GM12878 (cell line): ENCODE measurements around the gene TSPAN7. TPM values are rescaled to one million over a fixed set of nuclear protein-coding genes. Genes with fewer than 3 reads are reported as not detected.

Experiments
- ATAC-seq: fragments of 200-7000 bp; cut with Tn5 transposase; 3 replicates; pipeline ENCODE4 v1.9.1; 2020; ENCODE audit warnings: mild to moderate bottlenecking, moderate library complexity
- BruUV-seq: library from RNA; stranded (reverse); fragments of 400-500 nt; replicated peaks from 2 replicates; lab custom pipeline; 2021; lab: Mats Ljungman, UMichigan
- CTCF ChIA-PET: fragments of 300-600 bp; sonication (Branson Sonifier 250); formaldehyde crosslinking; extraction: SDS; loops from one replicate; lab custom pipeline; 2021; ENCODE audit warnings: inconsistent platforms; lab: Yijun Ruan, JAX
- POLR2A ChIA-PET: fragments of 350-600 bp; formaldehyde crosslinking; extraction: SDS; loops from one replicate; lab custom pipeline; 2021; ENCODE audit warnings: inconsistent platforms; lab: Charles Lee
- RAD21 ChIA-PET: fragments of 300-600 bp; sonication (Branson Sonifier 250); formaldehyde crosslinking; loops from one replicate; lab custom pipeline; 2023; ENCODE audit warnings: antibody characterized with exemption; ENCODE audit not compliant: unreplicated experiment; lab: Charles Lee
- SMC1A ChIA-PET: fragments of 300-600 bp; sonication (Branson Sonifier 250); formaldehyde crosslinking; loops from one replicate; lab custom pipeline; 2023; ENCODE audit not compliant: unreplicated experiment, uncharacterized antibody; lab: Charles Lee
- DNase-seq: peaks from one replicate; pipeline ENCODE4 v3.0.0-alpha.2; 2011; ENCODE audit warnings: low read depth, low spot score
- FAIRE-seq: peaks from 3 replicates; lab custom pipeline; 2011; peaks lifted over from hg19 to GRCh38; lab: Jason Lieb, UNC
- H2AFZ ChIP-seq: 2 replicates; pipeline ENCODE4 v1.6.0; 2011; ENCODE audit warnings: low read depth, low read length, control low read depth; ENCODE audit not compliant: control insufficient read depth
- H3K27ac ChIP-seq: 2 replicates; pipeline ENCODE4 v1.5.1; 2011; ENCODE audit warnings: control low read depth; ENCODE audit not compliant: control insufficient read depth, insufficient read depth
- H3K27me3 ChIP-seq, 2 experiments: replicated peaks in 1 of 2; 2 replicates each; pipeline versions ENCODE4 v1.6.0 to v1.6.1; 2011; ENCODE audit warnings: low read length in 1 of 2; ENCODE audit not compliant: control insufficient read depth in 2 of 2, insufficient read depth in 2 of 2
- H3K36me3 ChIP-seq, 2 experiments: 2 replicates each; pipeline ENCODE4 v1.5.1; 2011; ENCODE audit warnings: low read length in 1 of 2; ENCODE audit not compliant: control insufficient read depth in 2 of 2, insufficient read depth in 2 of 2
- H3K4me1 ChIP-seq: 2 replicates; pipeline ENCODE4 v1.6.1; 2011; ENCODE audit warnings: mild to moderate bottlenecking, low read length, moderate library complexity, mixed read lengths; ENCODE audit not compliant: control insufficient read depth, insufficient read depth
- H3K4me2 ChIP-seq: 2 replicates; pipeline ENCODE4 v1.6.0; 2011; ENCODE audit warnings: control low read depth; ENCODE audit not compliant: control insufficient read depth, insufficient read depth
- H3K4me3 ChIP-seq: fragments of 200-600 bp; sonication (generic); 2 replicates; pipeline ENCODE4 v1.5.1; 2016
- H3K79me2 ChIP-seq: 2 replicates; pipeline ENCODE4 v1.6.0; 2011; ENCODE audit warnings: low read length; ENCODE audit not compliant: control insufficient read depth, insufficient read depth
- H3K9ac ChIP-seq: 2 replicates; pipeline ENCODE4 v1.8.0; 2011; ENCODE audit warnings: low read length, control low read depth, mixed read lengths; ENCODE audit not compliant: control insufficient read depth, insufficient read depth
- H3K9me3 ChIP-seq: replicated peaks from 3 replicates; pipeline ENCODE4 v1.5.1; 2011; ENCODE audit warnings: mild to moderate bottlenecking, low read length; ENCODE audit not compliant: control insufficient read depth, insufficient read depth
- H4K20me1 ChIP-seq: 2 replicates; pipeline ENCODE4 v1.6.0; 2011; ENCODE audit not compliant: control insufficient read depth, insufficient read depth
- BMI1 ChIP-seq: fragments of 450-650 bp; IDR thresholded peaks from 2 replicates; pipeline ENCODE4 v1.6.1; 2016; ENCODE audit warnings: mild to moderate bottlenecking, moderate library complexity, borderline replicate concordance
- CBX5 ChIP-seq: sonication (generic); IDR thresholded peaks from 2 replicates; pipeline ENCODE4 v1.6.1; 2016; ENCODE audit warnings: low read depth, moderate library complexity, mild to moderate bottlenecking, inconsistent platforms
- EGR1 ChIP-seq, 2 experiments: IDR thresholded peaks; 1 replicate in 1 of 2; 2 replicates in 1 of 2; pipeline ENCODE4 v1.6.1; 2011 to 2012; ENCODE audit warnings: low read depth in 2 of 2, low read length in 2 of 2, borderline replicate concordance in 1 of 2, mild to moderate bottlenecking in 1 of 2, moderate library complexity in 1 of 2
- HDAC6 ChIP-seq: fragments of 200-600 bp; sonication (generic); IDR thresholded peaks from one replicate; pipeline ENCODE4 v1.8.0; 2017; ENCODE audit warnings: antibody characterized with exemption; ENCODE audit not compliant: unreplicated experiment
- HDGF ChIP-seq: fragments of 450-650 bp; IDR thresholded peaks from 2 replicates; pipeline ENCODE4 v1.6.1; 2016; ENCODE audit warnings: antibody characterized with exemption
- KLF5 ChIP-seq: fragments of 450-650 bp; IDR thresholded peaks from 2 replicates; pipeline ENCODE4 v1.6.1; 2014; ENCODE audit warnings: mild to moderate bottlenecking; ENCODE audit not compliant: partially characterized antibody
- MAX ChIP-seq: IDR thresholded peaks from 2 replicates; pipeline ENCODE4 v1.6.1; 2012; ENCODE audit warnings: low read depth, low read length, improper control_type of control experiment
- PAX5 ChIP-seq: IDR thresholded peaks from 2 replicates; pipeline ENCODE4 v1.6.1; 2011; ENCODE audit warnings: low read depth, low read length, borderline replicate concordance
- SMAD1 ChIP-seq: fragments of 450-650 bp; IDR thresholded peaks from 2 replicates; pipeline ENCODE4 v1.6.1; 2018; ENCODE audit warnings: mild to moderate bottlenecking, low read depth; ENCODE audit not compliant: partially characterized antibody
- SMC3 ChIP-seq: IDR thresholded peaks from 2 replicates; pipeline ENCODE4 v1.6.1; 2011; ENCODE audit warnings: low read length, improper control_type of control experiment, borderline replicate concordance
- TCF7 ChIP-seq: IDR thresholded peaks from 2 replicates; pipeline ENCODE4 v1.6.1; 2014; ENCODE audit warnings: antibody characterized with exemption, borderline replicate concordance
- WRNIP1 ChIP-seq: IDR thresholded peaks from 2 replicates; pipeline ENCODE4 v1.6.1; 2011; ENCODE audit warnings: low read depth, low read length, improper control_type of control experiment, borderline replicate concordance
- ZNF217 ChIP-seq: fragments of 450-650 bp; IDR thresholded peaks from 2 replicates; pipeline ENCODE4 v1.6.1; 2017; ENCODE audit warnings: antibody characterized with exemption, mild to moderate bottlenecking
- ZNF384 ChIP-seq: IDR thresholded peaks from 2 replicates; pipeline ENCODE4 v1.6.1; 2012; ENCODE audit warnings: low read depth, mild to moderate bottlenecking, low read length, improper control_type of control experiment, borderline replicate concordance
- WGBS: methylation state at CpG from one replicate; pipeline ENCODE4 v1.1.6; 2016; ENCODE audit warnings: low lambda C conversion rate; ENCODE audit not compliant: insufficient replicate concordance, insufficient coverage; ENCODE audit errors: missing lambda C conversion rate; 5-methylcytosine and 5-hydroxymethylcytosine counted together
- in situ Hi-C: fragments of 300-500 bp; cut with MboI; formaldehyde crosslinking; loops from 9 replicates; pipeline ENCODE4 v1.14.3; 2018; ENCODE audit warnings: mixed read lengths
- intact Hi-C: fragments of 100-400 bp; cut with micrococcal nuclease; formaldehyde crosslinking; loops from one replicate; pipeline ENCODE4 v1.14.2; 2022; ENCODE audit not compliant: unreplicated experiment
- polyA plus RNA-seq, 11 experiments: library from polyadenylated mRNA; depleted of rRNA in 4 of 11; unstranded in 6 of 11; stranded (reverse) in 5 of 11; fragments of >200 nt; fragmentation: Nextera tagmentation in 4 of 11; fragmentation: Illumina TruSeq in 1 of 11; extraction: Ambion mirVana in 4 of 11; extraction: Trizol in 1 of 11; gene quantifications; 1 replicate in 1 of 11; 2 replicates in 10 of 11; pipeline versions ENCODE4 v1.2.1 to v1.2.3, GENCODE V29; 2011 to 2016; ENCODE audit warnings: inconsistent platforms in 2 of 11, missing spikeins in 2 of 11, low read depth in 1 of 11
- total RNA-seq, 4 experiments: library from RNA; depleted of rRNA in 3 of 4; stranded (reverse); fragments of >200 nt in 3 of 4; fragmentation: Illumina TruSeq in 1 of 4; extraction: Trizol in 1 of 4; gene quantifications; 2 replicates each; pipeline versions ENCODE4 v1.2.1 to v1.2.3, GENCODE V29; 2013 to 2021
- TF ChIP-seq, protein P1 (sequence below): fragments of 450-650 bp; conservative IDR thresholded peaks from 2 replicates; pipeline ENCODE4 v1.6.1; 2017; ENCODE audit warnings: mild to moderate bottlenecking, moderate library complexity

Gene TSPAN7
- total and polyA plus RNA-seq, 10 of the 15 experiments (the other 5 are each of a cell fraction or from before 2014, with no cell fraction given): 0.04 to 0.77 (median 0.14) TPM; not detected in 4

DNA sequence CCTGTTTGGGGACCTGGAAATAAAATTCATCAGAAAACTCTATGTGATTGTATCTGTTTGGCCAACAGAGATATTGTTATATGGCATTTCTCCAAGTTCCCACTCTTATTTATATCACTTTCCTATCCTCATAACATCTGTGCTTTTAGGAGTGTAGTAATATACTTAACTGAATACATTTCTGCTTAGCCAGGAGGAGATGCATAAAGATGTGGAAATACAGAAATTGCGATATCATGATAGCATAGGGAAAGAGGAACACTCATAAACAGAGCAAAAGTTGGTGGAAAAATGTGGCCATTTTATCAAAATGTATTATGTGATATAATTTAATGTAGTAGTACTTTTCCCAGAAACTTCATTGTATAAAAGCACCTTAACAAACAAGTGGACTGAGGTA lies 46.1 kb upstream of the TSPAN7 start (continued):
- TF ChIP-seq CBX5: no peak

DNA sequence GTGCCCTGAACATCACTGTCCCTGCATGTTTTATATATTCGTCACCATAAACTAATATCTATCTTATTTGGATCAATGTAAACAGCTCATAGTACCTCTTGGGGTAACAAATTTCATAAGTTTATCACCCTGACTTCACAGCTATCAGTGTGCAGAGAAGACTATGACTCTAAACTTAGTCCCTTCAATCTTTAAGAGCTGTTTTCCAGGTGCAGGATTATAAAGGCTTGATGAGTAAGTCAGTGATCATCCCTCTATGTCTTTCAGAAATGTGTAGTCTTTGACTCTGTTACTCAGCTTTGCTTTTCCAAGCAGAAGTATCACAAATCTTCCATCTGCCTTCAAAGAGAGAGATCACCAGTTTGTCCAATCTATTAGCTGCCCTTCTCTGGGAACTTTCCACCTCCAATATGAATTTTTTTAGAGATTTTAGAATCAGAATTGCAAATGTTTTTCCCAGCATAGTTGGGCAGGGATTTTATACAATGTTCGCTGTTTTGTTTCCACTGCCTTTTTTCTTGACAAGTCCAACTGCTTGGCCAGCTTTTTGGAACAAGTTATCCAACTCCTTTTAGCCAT lies 45.1 kb upstream of the TSPAN7 start:
- RAD21 ChIA-PET: no interaction called here
- Histone ChIP-seq H3K27me3 (no peaks in the 10 kb centered on the region), H3K79me2 (no peaks in the 10 kb centered on the region), H4K20me1 (no peaks in the 10 kb centered on the region), H3K4me2 (no peak overlapping the region), H3K9me3 (no peaks in the 10 kb centered on the region), H3K4me1 (no peaks in the 10 kb centered on the region), H3K36me3 (no peaks in the 10 kb centered on the region), H2AFZ (no peak overlapping the region), H3K4me3 (no peak overlapping the region), H3K27ac (no peak overlapping the region), H3K9ac (no peak overlapping the region)
- TF ChIP-seq HDGF (no peak), KLF5 (no peak), BMI1 (no peak), SMAD1 (no peak)
- in situ Hi-C loops (no loop called here), intact Hi-C loops (no loop called here)
- no peak for FAIRE-seq
- 0% methylated on average over 2 of the region's 2 CpGs for WGBS
- ATAC-seq: no peak
- CTCF ChIA-PET: no interaction called here
- SMC1A ChIA-PET: no interaction called here
- BruUV-seq: no TSS peak
- POLR2A ChIA-PET: no interaction called here
- DNase-seq: no peak

DNA sequence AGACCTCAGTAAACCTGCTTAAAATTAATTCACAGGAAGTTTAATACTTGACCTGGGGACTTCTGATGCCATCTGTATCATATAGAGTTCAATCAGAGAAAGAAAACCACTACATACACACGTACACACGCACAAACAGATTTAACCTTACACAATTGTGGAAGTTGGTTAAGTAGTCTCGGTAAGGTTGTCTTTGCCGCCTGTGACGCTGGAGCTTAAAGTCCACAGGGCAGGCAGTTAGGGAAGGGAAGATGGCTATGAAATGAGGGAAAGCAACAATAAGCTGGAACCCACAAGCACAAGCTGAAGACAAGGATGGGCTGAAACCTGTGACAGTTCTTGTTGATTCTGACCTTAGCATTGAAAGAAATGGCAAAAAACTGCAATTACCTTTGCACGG lies 41.7 kb upstream of the TSPAN7 start:
- no peak overlapping the region for H3K4me3 ChIP-seq
- WGBS: 56% methylated on average over 6 of the region's 6 CpGs
- no peaks in the 10 kb centered on the region for H3K4me1 ChIP-seq
- RAD21 ChIA-PET: no interaction called here
- no peaks in the 10 kb centered on the region for H4K20me1 ChIP-seq
- no peak overlapping the region for H3K27ac ChIP-seq
- FAIRE-seq (no peak), DNase-seq (no peak), ATAC-seq (no peak)
- H3K9ac ChIP-seq: no peak overlapping the region
- no peak overlapping the region for H3K4me2 ChIP-seq
- no peaks in the 10 kb centered on the region for H3K27me3 ChIP-seq
- SMC1A ChIA-PET: no interaction called here
- H3K79me2 ChIP-seq: no peaks in the 10 kb centered on the region
- intact Hi-C loops: no loop called here
- H3K9me3 ChIP-seq: no peaks in the 10 kb centered on the region
- in situ Hi-C loops: no loop called here
- no peaks in the 10 kb centered on the region for H3K36me3 ChIP-seq
- POLR2A ChIA-PET: no interaction called here
- H2AFZ ChIP-seq: no peak overlapping the region
- CTCF ChIA-PET: no interaction called here
- no TSS peak for BruUV-seq
- TF ChIP-seq HDAC6 (no peak), MAX (no peak), PAX5 (no peak), TCF7 (no peak), ZNF384 (no peak), SMC3 (no peak), WRNIP1 (no peak), EGR1 (IDR thresholded peaks at IDR 0.05; ENCODE audit: borderline replicate concordance in 1 of 2, low read depth in 2 of 2, low read length in 2 of 2) (no peak), ZNF217 (no peak)
- TF ChIP-seq, protein P1, sequence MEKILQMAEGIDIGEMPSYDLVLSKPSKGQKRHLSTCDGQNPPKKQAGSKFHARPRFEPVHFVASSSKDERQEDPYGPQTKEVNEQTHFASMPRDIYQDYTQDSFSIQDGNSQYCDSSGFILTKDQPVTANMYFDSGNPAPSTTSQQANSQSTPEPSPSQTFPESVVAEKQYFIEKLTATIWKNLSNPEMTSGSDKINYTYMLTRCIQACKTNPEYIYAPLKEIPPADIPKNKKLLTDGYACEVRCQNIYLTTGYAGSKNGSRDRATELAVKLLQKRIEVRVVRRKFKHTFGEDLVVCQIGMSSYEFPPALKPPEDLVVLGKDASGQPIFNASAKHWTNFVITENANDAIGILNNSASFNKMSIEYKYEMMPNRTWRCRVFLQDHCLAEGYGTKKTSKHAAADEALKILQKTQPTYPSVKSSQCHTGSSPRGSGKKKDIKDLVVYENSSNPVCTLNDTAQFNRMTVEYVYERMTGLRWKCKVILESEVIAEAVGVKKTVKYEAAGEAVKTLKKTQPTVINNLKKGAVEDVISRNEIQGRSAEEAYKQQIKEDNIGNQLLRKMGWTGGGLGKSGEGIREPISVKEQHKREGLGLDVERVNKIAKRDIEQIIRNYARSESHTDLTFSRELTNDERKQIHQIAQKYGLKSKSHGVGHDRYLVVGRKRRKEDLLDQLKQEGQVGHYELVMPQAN: no peak
